DND-41 (cell line): Measurements from ENCODE around the gene RASGEF1C.

Source experiments
- ATAC-seq: fragments of 200-7000 bp; cut with Tn5 transposase; 3 replicates; pipeline ENCODE4 v1.9.1; 2021; ENCODE audit warnings: low read depth; ENCODE audit not compliant: insufficient read depth
- DNase-seq: peaks from one replicate; pipeline ENCODE4 v3.0.0-alpha.2; 2020
- H2AFZ ChIP-seq: 2 replicates; pipeline ENCODE4 v1.6.0; 2012; ENCODE audit warnings: low read depth, low read length
- H3K27ac ChIP-seq: 2 replicates; pipeline ENCODE4 v1.5.1; 2012; ENCODE audit warnings: low read length, inconsistent platforms
- H3K27me3 ChIP-seq: fragments of 200-600 bp; sonication (generic); 2 replicates; pipeline ENCODE4 v1.6.0; 2012; ENCODE audit warnings: low read length, mild to moderate bottlenecking, inconsistent platforms; ENCODE audit not compliant: insufficient read depth, poor library complexity
- H3K36me3 ChIP-seq: 2 replicates; pipeline ENCODE4 v1.5.1; 2012; ENCODE audit warnings: low read length, inconsistent platforms; ENCODE audit not compliant: insufficient read depth
- H3K4me1 ChIP-seq: 2 replicates; pipeline ENCODE4 v1.5.1; 2012; ENCODE audit warnings: mild to moderate bottlenecking, low read length; ENCODE audit not compliant: insufficient read depth
- H3K4me2 ChIP-seq: 2 replicates; pipeline ENCODE4 v1.6.0; 2012; ENCODE audit warnings: mild to moderate bottlenecking, moderate library complexity, low read length, inconsistent platforms; ENCODE audit not compliant: insufficient read depth
- H3K4me3 ChIP-seq, 2 experiments: fragments of 200-600 bp in 1 of 2; shearing (Covaris generic) in 1 of 2; 2 replicates each; pipeline ENCODE4 v1.5.1; 2012 to 2016; ENCODE audit warnings: inconsistent platforms in 2 of 2, low read length in 2 of 2, mild to moderate bottlenecking in 2 of 2, low read depth in 1 of 2, moderate library complexity in 1 of 2
- H3K79me2 ChIP-seq: 2 replicates; pipeline ENCODE4 v1.6.0; 2012; ENCODE audit warnings: low read length, inconsistent platforms; ENCODE audit not compliant: insufficient read depth
- H3K9ac ChIP-seq: 2 replicates; pipeline ENCODE4 v1.6.0; 2012; ENCODE audit warnings: low read depth, mild to moderate bottlenecking, inconsistent platforms, low read length, moderate library complexity
- H3K9me3 ChIP-seq: 2 replicates; pipeline ENCODE4 v1.5.1; 2012; ENCODE audit warnings: low read length, moderate library complexity, mild to moderate bottlenecking, inconsistent platforms; ENCODE audit not compliant: insufficient read depth, severe bottlenecking
- H4K20me1 ChIP-seq: 2 replicates; pipeline ENCODE4 v1.6.0; 2012; ENCODE audit warnings: low read length; ENCODE audit not compliant: insufficient read depth
- EZH2 ChIP-seq: IDR thresholded peaks from 3 replicates; pipeline ENCODE4 v1.6.1; 2012; ENCODE audit warnings: borderline replicate concordance, low read depth, mild to moderate bottlenecking, moderate library complexity, low read length, inconsistent platforms; ENCODE audit not compliant: severe bottlenecking
- TF ChIP-seq, protein P1 (sequence below): IDR thresholded peaks from 2 replicates; pipeline ENCODE4 v1.5.1; 2012; ENCODE audit warnings: borderline replicate concordance, low read length, moderate library complexity, mild to moderate bottlenecking; ENCODE audit not compliant: poor library complexity, severe bottlenecking; ENCODE audit errors: extremely low read depth

Gene RASGEF1C

DNA sequence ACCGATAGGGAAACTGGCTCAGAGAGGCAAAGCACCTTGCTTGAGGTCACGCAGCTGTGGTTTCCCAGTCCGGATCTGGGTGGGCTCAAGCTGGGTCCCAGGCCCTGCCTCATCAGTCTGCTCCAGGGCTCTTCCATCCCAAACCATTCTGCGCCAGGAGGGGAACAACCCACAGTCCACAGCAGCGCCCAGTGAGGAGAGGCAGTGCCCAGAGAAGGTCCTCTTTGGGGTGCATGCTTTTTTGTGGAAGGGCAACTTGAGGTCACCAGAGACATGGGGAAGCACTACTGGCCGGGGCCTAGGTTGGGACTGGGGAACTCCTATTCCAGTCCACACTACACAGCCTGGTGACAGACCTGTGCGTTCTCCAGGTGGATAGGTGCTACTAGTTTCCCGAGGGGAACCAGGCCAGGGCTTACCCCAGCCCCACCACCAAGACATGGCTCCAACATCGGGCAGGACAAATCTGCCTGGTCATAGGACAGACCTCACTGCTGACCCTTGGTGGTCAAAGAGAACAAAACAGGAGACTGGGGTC is 75.0 kb downstream of the RASGEF1C start:
- TF ChIP-seq EZH2, result no peak
- TF ChIP-seq, protein P1, sequence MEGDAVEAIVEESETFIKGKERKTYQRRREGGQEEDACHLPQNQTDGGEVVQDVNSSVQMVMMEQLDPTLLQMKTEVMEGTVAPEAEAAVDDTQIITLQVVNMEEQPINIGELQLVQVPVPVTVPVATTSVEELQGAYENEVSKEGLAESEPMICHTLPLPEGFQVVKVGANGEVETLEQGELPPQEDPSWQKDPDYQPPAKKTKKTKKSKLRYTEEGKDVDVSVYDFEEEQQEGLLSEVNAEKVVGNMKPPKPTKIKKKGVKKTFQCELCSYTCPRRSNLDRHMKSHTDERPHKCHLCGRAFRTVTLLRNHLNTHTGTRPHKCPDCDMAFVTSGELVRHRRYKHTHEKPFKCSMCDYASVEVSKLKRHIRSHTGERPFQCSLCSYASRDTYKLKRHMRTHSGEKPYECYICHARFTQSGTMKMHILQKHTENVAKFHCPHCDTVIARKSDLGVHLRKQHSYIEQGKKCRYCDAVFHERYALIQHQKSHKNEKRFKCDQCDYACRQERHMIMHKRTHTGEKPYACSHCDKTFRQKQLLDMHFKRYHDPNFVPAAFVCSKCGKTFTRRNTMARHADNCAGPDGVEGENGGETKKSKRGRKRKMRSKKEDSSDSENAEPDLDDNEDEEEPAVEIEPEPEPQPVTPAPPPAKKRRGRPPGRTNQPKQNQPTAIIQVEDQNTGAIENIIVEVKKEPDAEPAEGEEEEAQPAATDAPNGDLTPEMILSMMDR, result no peak
- ATAC-seq, result no peak
- H3K4me2 ChIP-seq, result no peak overlapping the region
- no peak overlapping the region for H3K9ac ChIP-seq
- no peaks in the 10 kb centered on the region for H3K4me1 ChIP-seq
- H3K4me3 ChIP-seq, result no peak overlapping the region
- no peaks in the 10 kb centered on the region for H3K9me3 ChIP-seq
- H4K20me1 ChIP-seq, result peaks cover 3% of the 10 kb centered on the region; the same call in 1 of the 2 replicates
- H3K36me3 ChIP-seq, result no peaks in the 10 kb centered on the region
- H3K27me3 ChIP-seq, result peaks cover 2% of the 10 kb centered on the region
- no peak for DNase-seq
- no peak overlapping the region for H2AFZ ChIP-seq
- H3K27ac ChIP-seq, result no peak overlapping the region
- no peaks in the 10 kb centered on the region for H3K79me2 ChIP-seq

DNA sequence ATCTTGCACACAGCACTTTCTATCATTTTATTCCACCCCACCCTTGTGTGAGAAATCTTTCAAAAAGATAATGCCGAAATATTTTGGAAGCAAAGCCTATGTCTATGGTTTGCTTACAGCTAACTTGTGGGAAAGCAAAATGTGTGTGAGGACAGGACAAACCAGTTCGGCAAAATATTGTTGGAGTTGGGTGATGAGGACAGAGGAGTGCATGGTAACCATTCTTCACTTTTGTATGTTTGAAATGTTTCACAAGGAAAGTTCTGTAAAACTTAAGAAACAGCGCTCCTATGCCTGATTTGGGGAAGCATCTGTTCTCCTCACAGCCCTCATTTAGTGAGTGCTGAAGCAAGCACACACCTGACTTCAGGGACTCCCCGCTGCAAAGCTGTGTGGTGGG is 75.5 kb downstream of the RASGEF1C start:
- Histone ChIP-seq H3K4me1 (no peaks in the 10 kb centered on the region), H3K36me3 (no peaks in the 10 kb centered on the region), H3K9me3 (no peaks in the 10 kb centered on the region), H4K20me1 (no peaks in the 10 kb centered on the region; the same call in 1 of the 2 replicates), H3K4me2 (no peak overlapping the region), H3K9ac (no peak overlapping the region), H3K4me3 (no peak overlapping the region), H2AFZ (no peak overlapping the region), H3K27me3 (peaks cover 2% of the 10 kb centered on the region), H3K79me2 (no peaks in the 10 kb centered on the region), H3K27ac (no peak overlapping the region)
- ATAC-seq (no peak), DNase-seq (no peak)
- TF ChIP-seq EZH2, result no peak
- TF ChIP-seq, protein P1, result no peak

DNA sequence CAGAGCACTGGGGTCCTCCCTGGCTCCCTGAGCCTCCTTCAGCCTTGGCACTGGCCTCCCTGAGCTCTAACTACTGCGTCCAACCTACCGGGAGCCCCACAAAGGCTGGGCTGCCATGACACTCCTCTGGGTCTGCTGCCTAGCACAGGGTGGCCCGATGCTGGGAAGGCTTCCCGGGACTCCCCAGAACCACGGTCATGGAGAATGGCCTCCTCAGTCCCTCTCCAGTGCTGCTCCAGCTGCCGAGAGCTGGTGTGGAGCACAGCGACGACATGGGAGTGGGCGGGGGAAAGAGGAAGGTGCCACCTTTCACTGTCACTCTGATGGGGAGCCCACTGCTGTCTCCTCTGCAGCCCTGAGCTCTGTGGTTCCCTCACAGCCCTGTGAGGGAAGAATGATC is 76.0 kb downstream of the RASGEF1C start:
- Histone ChIP-seq H2AFZ (no peak overlapping the region), H3K4me2 (no peak overlapping the region), H3K9me3 (no peaks in the 10 kb centered on the region), H3K4me3 (no peak overlapping the region), H3K36me3 (no peaks in the 10 kb centered on the region), H3K9ac (no peak overlapping the region), H4K20me1 (no peaks in the 10 kb centered on the region; the same call in 1 of the 2 replicates), H3K4me1 (no peaks in the 10 kb centered on the region), H3K27me3 (no peaks in the 10 kb centered on the region), H3K79me2 (no peaks in the 10 kb centered on the region), H3K27ac (no peak overlapping the region)
- DNase-seq (no peak), ATAC-seq (no peak)
- no peak for TF ChIP-seq EZH2
- TF ChIP-seq, protein P1, result no peak
